Posterior vena cava (tissue), 2 donors: ENCODE data around the gene CADPS. TPM values are rescaled to one million over a fixed set of nuclear protein-coding genes. Genes with fewer than 3 reads are reported as not detected.

Source experiments
- DNase-seq: peaks from one replicate; pipeline ENCODE4 v3.0.0-alpha.2; 2020; ENCODE audit warnings: low spot score
- intact Hi-C, 2 donors: fragments of 100-400 bp; cut with DNase I; formaldehyde crosslinking; loops; one replicate each; pipeline versions ENCODE4 v1.14.1 to v1.14.2; 2022 to 2023
- total RNA-seq, 2 donors: library from RNA; stranded (reverse); fragmentation: NEBNext Ultra II Directional; extraction: Animal tissue kit (Norgen Biotek cat#: 25700); gene quantifications; one replicate each; pipeline ENCODE4 v1.2.1, GENCODE V29; 2021
- donor health status: DM: yes; HTN: yes; CAD: no.
- donor health status: DM: yes; HTN: yes; CAD: no.

Gene CADPS
- total RNA-seq, 2 donors from 2014 or later, result 1.6 to 2.2 TPM

DNA sequence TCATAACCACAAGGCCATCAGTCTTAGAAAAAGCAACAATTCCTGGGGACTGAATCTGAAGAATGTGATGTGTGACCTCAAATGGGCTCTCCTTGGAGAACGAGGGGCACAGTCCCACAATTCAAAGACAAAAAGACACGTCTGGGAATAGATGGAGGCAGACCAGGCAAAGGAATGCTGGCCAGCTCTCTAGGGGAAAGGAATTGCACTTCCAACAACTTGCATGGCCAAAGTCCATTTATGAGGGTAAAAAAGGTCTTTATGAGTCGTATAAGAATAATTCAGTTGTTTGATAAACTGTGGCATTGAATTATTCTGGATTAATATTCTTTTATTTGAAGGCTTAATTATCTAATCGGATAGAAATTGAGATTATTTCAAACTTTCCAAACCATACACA is 321.4 kb downstream of the CADPS start:
- no peak for DNase-seq
- intact Hi-C loops, result no loop called here

- DNase-seq, result no peak
- intact Hi-C loops, result no loop called here
Observed at GRCh38 chr3:62551556-62551955, 323.7 kb downstream of the CADPS start.

GRCh38 chr3:62550439-62550838 is 324.8 kb downstream of the CADPS start:
- intact Hi-C loops, result no loop called here

GRCh38 chr3:62548528-62549205 is 326.5 kb downstream of the CADPS start:
- no peak for DNase-seq
- intact Hi-C loops, result no loop called here

More at GRCh38 chr3:62550439-62550838, 324.8 kb downstream of the CADPS start:
- DNase-seq, result no peak

DNA sequence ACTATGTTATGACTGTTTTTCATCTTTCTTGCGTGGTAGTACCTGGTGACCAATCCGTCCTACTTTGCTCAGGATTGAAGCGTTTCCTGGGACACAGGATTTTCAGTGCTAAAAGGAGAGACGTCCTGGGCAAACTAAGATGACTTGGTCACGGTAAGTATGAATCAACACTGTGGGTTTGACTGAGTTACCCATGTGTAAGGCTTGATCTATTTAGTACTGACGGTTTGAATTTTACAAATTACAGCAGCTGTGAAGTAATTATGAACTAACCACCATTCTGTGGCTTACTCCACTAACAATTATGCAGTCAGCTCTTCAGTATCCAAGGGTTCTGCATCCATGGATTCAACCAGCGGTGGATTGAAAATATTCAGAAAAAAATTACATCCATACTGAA is 328.9 kb downstream of the CADPS start:
- DNase-seq, result no peak
- intact Hi-C loops, result no loop called here

- intact Hi-C loops, result no loop called here
- DNase-seq, result no peak
Observed at GRCh38 chr3:62542185-62542584, 333.0 kb downstream of the CADPS start.

DNA sequence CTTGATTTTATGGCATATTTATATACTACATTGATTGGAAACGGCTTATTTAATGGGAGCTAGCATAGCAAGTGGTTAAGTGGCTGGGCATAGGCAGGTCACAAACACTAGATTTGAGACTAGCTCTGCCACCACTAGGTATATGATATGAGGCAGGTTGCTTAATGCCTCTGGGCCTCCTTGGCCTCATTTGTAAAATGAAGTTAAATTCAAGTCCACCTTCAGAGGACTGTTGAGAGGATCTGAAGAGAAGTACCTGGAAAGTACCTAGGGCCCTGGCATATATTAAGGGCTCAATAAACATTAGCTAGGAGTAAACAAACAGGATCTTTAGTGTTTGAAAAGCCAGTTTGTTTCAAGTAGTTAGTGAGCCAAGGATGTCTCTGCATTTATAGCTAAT is 335.5 kb downstream of the CADPS start:
- no peak for DNase-seq
- intact Hi-C loops, result no loop called here

GRCh38 chr3:62538691-62539356 is 336.4 kb downstream of the CADPS start:
- intact Hi-C loops, result no loop called here

GRCh38 chr3:62534326-62534725 is 340.9 kb downstream of the CADPS start:
- intact Hi-C loops, result no loop called here
- DNase-seq, result no peak

More at GRCh38 chr3:62538691-62539356, 336.4 kb downstream of the CADPS start:
- DNase-seq, result no peak

DNA sequence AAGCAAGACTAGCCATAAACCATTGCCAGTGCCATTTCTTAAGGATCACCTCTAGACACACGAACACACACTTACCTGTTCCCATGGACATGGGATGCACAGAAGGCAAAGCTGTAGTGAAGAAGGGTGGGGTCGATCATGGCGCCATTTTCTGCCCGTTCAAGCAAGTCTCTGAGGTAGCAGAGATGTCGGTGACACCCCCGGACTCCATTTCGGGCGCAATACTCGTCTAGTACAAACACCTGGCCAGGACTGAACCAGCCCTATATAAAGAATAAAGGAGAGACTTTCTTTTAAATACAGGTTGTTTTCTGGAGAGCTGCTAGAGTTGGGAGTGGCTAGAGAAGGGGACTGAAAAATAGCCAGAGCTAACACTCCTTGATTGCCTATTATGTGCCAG is 342.4 kb downstream of the CADPS start:
- intact Hi-C loops, result no loop called here
- no peak for DNase-seq

- intact Hi-C loops, result no loop called here
- DNase-seq, result no peak
Observed at GRCh38 chr3:62531981-62532380, 343.2 kb downstream of the CADPS start.

DNA sequence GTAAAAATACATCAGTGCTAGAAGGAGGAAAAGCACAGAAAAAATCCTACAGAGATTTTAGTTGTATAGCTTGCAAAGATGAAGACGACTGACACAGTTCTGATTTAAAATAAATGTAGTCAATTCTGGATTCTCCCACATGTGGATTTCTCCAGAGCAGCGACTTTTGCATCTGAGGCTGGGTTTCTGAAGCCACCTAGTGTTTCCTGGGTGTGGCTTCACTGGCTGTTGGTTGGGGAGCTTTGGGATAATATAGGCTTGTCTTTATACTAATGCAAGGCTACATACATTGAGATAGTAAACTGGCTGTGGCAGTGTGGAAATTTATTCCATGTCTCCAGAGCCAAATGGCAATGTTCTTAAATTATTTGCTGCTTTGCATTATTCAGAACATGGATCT is 343.7 kb downstream of the CADPS start:
- intact Hi-C loops, result no loop called here
- no peak for DNase-seq

GRCh38 chr3:62529230-62529629 is 346.0 kb downstream of the CADPS start:
- no peak for DNase-seq
- intact Hi-C loops, result no loop called here

DNA sequence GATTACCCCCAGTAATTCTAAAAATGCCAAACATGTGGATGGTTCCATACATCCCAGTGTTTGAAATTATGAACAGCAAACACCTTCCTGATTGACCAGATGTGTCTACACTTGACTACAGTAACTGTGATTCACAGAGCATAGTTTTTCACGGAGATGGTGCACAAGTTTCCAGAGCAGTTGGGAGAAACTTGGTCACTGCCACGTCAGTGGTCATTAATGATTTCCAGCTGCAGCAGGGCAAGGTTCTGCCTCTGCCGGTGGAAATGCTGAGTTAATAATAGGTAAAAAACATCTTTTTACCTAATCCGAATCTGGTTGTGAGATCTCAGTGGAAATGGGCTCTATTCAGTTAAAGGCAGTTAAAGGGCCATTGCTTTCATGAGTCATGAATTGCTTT is 347.7 kb downstream of the CADPS start:
- no peak for DNase-seq
- intact Hi-C loops, result no loop called here

DNA sequence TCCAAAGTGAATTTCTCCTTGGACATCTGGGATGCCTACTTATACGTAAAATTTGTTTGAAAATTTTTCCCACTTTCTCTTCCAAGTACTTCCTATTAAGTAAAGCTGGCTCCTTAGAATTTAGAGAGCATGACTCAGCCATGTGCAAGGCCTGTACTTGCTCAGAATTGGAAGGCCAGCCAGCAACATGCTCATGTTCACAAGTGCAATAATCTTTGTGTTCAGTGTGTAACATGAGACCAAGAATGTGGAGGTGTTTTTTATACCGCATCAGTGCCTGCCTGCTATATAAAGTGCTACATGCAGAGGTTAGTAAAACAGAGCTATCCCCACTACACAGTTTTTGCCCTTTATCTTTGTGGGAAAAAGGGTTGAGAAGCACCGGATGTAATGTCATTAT is 349.9 kb downstream of the CADPS start:
- DNase-seq, result no peak
- intact Hi-C loops, result no loop called here

DNA sequence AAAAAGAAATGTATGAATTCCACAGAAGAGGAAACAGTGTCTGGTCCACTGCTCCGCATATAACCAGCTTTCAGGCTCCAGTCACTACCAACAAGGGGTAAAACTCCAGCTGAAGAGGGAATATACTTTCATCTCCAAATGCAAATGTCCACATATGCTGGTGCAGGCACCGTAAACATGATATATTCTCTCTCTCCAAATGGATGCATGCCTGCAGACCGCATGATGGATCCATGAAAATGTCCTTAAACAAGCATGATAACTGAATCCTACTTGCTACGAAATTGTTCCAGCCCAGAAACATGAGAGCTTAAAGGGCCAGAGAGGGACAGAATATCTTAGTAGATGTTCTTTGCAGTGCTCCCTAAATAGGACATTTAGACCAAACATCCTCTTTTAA is 351.5 kb downstream of the CADPS start:
- intact Hi-C loops, result no loop called here

GRCh38 chr3:62521464-62522105 is 353.6 kb downstream of the CADPS start:
- intact Hi-C loops, result no loop called here
- no peak for DNase-seq

More for the DNA sequence above, 351.5 kb downstream of the CADPS start:
- DNase-seq, result no peak

- intact Hi-C loops, result no loop called here
- DNase-seq, result no peak
Observed at GRCh38 chr3:62503516-62503915, 371.7 kb downstream of the CADPS start.

- DNase-seq, result no peak
- intact Hi-C loops, result no loop called here
Observed at GRCh38 chr3:62502315-62503300, 372.6 kb downstream of the CADPS start.

DNA sequence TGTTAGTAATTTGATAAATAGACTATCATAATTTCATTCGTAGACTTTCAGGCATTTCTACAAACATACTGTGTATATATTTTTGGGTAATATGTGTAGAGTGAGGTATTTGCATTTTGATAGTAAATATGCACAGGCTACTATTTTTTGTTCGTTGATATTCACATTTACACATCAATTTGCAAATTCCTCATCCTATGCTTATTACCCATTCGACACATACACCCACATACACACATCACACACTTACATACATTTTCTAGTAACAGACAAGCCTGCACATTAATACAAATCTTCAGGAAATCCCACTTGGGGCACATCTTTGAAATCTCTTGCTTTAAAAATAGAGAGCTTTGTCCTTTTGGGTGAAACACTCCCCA is 373.9 kb downstream of the CADPS start:
- intact Hi-C loops, result no loop called here
- no peak for DNase-seq
